ENCODE measurements around the gene ARHGAP45.

ARHGAP45 gene

DNA sequence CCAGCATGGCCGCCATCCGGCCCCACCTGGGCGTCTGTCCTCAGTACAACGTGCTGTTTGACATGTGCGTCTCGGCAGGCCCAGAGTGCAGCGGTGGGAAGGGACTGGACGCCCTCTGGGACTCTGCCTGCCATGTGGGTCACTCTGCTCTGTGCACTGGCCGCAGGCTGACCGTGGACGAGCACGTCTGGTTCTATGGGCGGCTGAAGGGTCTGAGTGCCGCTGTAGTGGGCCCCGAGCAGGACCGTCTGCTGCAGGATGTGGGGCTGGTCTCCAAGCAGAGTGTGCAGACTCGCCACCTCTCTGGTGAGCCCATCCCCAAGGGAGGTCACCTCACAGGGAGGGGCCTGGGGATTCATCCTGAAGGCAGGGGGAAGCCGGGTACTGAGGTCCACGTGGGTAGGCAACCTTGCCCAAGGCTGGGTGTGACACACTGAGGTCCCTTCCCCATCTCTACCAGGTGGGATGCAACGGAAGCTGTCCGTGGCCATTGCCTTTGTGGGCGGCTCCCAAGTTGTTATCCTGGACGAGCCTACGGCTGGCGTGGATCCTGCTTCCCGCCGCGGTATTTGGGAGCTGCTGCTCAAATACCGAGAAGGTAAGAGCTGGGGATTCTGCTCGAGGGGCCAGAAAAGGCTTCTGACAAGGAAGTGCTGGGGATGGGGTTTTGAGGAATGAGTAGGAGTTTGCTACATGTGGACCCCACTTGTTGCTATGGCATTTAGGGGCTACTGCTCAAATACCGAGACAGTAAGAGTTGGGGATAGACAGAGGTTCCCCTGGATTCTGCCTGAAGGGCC, 15.8 kb upstream of the ARHGAP45 start:
- Histone ChIP-seq H3K27ac (ENCODE audit: low read depth, low read length, poor library complexity, severe bottlenecking) (no peak overlapping the region), H3K9me3 (ENCODE audit: low read length) (no peaks in the 10 kb centered on the region), H2AFZ (ENCODE audit: low read length) (no peak overlapping the region), H3K4me1 (ENCODE audit: insufficient read depth, low read length, severe bottlenecking) (peaks cover 18% of the 10 kb centered on the region), H3K9ac (ENCODE audit: low read length) (no peak overlapping the region), H3K27me3 (ENCODE audit: insufficient read depth, low read length) (no peaks in the 10 kb centered on the region), H3K79me2 (ENCODE audit: insufficient read depth, low read length) (no peaks in the 10 kb centered on the region), H3F3A (ENCODE audit: insufficient read depth, low read length) (no peaks in the 10 kb centered on the region), H3K4me3 (ENCODE audit: low read depth, low read length, poor library complexity, severe bottlenecking) (no peak overlapping the region), H3K4me2 (ENCODE audit: low read length) (no peak overlapping the region), H3K9me2 (ENCODE audit: low read depth, low read length) (no peaks in the 10 kb centered on the region), H3K36me3 (ENCODE audit: insufficient read depth, low read length) (peaks cover 26% of the 10 kb centered on the region; the same call in 1 of the 2 replicates), H4K20me1 (ENCODE audit: insufficient read depth, low read length) (no peaks in the 10 kb centered on the region)
- TF ChIP-seq EZH2 (IDR thresholded peaks at IDR 0.05; ENCODE audit: borderline replicate concordance, low read length), result no peak
- TF ChIP-seq CTCF (IDR thresholded peaks at IDR 0.05; ENCODE audit: low read length), result no peak

- TF ChIP-seq CTCF (IDR thresholded peaks at IDR 0.05; ENCODE audit: low read length), result no peak
- TF ChIP-seq EZH2 (IDR thresholded peaks at IDR 0.05; ENCODE audit: borderline replicate concordance, low read length), result no peak
- Histone ChIP-seq H3K4me2 (ENCODE audit: low read length) (no peak overlapping the region), H3F3A (ENCODE audit: insufficient read depth, low read length) (no peaks in the 10 kb centered on the region), H3K79me2 (ENCODE audit: insufficient read depth, low read length) (no peaks in the 10 kb centered on the region), H2AFZ (ENCODE audit: low read length) (no peak overlapping the region), H3K4me3 (ENCODE audit: low read depth, low read length, poor library complexity, severe bottlenecking) (no peak overlapping the region), H4K20me1 (ENCODE audit: insufficient read depth, low read length) (no peaks in the 10 kb centered on the region), H3K9ac (ENCODE audit: low read length) (no peak overlapping the region), H3K27ac (ENCODE audit: low read depth, low read length, poor library complexity, severe bottlenecking) (no peak overlapping the region), H3K9me2 (ENCODE audit: low read depth, low read length) (no peaks in the 10 kb centered on the region), H3K27me3 (ENCODE audit: insufficient read depth, low read length) (no peaks in the 10 kb centered on the region), H3K9me3 (ENCODE audit: low read length) (no peaks in the 10 kb centered on the region), H3K4me1 (ENCODE audit: insufficient read depth, low read length, severe bottlenecking) (peaks cover 12% of the 10 kb centered on the region), H3K36me3 (ENCODE audit: insufficient read depth, low read length) (peaks cover 28% of the 10 kb centered on the region; the same call in 1 of the 2 replicates)
Measured at GRCh38 chr19:1051791-1052190, 15.2 kb upstream of the ARHGAP45 start.

GRCh38 chr19:1052349-1052975, 14.5 kb upstream of the ARHGAP45 start:
- no peaks in the 10 kb centered on the region for H3K27me3 ChIP-seq (ENCODE audit: insufficient read depth, low read length)
- no peaks in the 10 kb centered on the region for H3K9me2 ChIP-seq (ENCODE audit: low read depth, low read length)
- H3K36me3 ChIP-seq (ENCODE audit: insufficient read depth, low read length), result peaks cover 31% of the 10 kb centered on the region; the same call in 1 of the 2 replicates

More at GRCh38 chr19:1052349-1052975, 14.5 kb upstream of the ARHGAP45 start:
- TF ChIP-seq EZH2 (IDR thresholded peaks at IDR 0.05; ENCODE audit: borderline replicate concordance, low read length) (no peak), CTCF (IDR thresholded peaks at IDR 0.05; ENCODE audit: low read length) (no peak)
- H3K27ac ChIP-seq (ENCODE audit: low read depth, low read length, poor library complexity, severe bottlenecking), result no peak overlapping the region
- H3F3A ChIP-seq (ENCODE audit: insufficient read depth, low read length), result no peaks in the 10 kb centered on the region
- no peaks in the 10 kb centered on the region for H3K9me3 ChIP-seq (ENCODE audit: low read length)
- no peak overlapping the region for H3K4me2 ChIP-seq (ENCODE audit: low read length)
- no peaks in the 10 kb centered on the region for H3K79me2 ChIP-seq (ENCODE audit: insufficient read depth, low read length)
- H3K4me1 ChIP-seq (ENCODE audit: insufficient read depth, low read length, severe bottlenecking), result peaks cover 5% of the 10 kb centered on the region
- no peak overlapping the region for H2AFZ ChIP-seq (ENCODE audit: low read length)
- no peak overlapping the region for H3K4me3 ChIP-seq (ENCODE audit: low read depth, low read length, poor library complexity, severe bottlenecking)
- H4K20me1 ChIP-seq (ENCODE audit: insufficient read depth, low read length), result no peaks in the 10 kb centered on the region
- H3K9ac ChIP-seq (ENCODE audit: low read length), result no peak overlapping the region

Measured in OCI-LY1 (cell line).